K562 (cell line): Measurements from ENCODE around the gene TCTN3. TPM values are rescaled to one million over a fixed set of nuclear protein-coding genes. Genes with fewer than 3 reads are reported as not detected.

Experiments
- ADNP ChIP-seq: fragments of 200-800 bp; sonication (Bioruptor generic); IDR thresholded peaks from 2 replicates; pipeline ENCODE4 v1.6.1; 2016; ENCODE audit warnings: missing genetic modification characterization, missing compliant biosample characterization
- BRD4 ChIP-seq: fragments of 200-600 bp; sonication (generic); IDR thresholded peaks from 2 replicates; pipeline ENCODE4 v1.6.1; 2017; ENCODE audit warnings: inconsistent platforms
- CHAMP1 ChIP-seq: fragments of 450-650 bp; IDR thresholded peaks from 2 replicates; pipeline ENCODE4 v1.6.1; 2016; ENCODE audit warnings: mild to moderate bottlenecking
- CSDE1 ChIP-seq, 2 experiments: fragments of 450-650 bp; IDR thresholded peaks; 2 replicates each; pipeline ENCODE4 v1.6.1; 2016; ENCODE audit warnings: mild to moderate bottlenecking in 1 of 2
- DDX20 ChIP-seq: fragments of 450-650 bp; IDR thresholded peaks from 2 replicates; pipeline ENCODE4 v1.6.1; 2016; ENCODE audit warnings: missing genetic modification characterization, low read depth, mild to moderate bottlenecking, missing compliant biosample characterization, moderate library complexity
- EP300 ChIP-seq: IDR thresholded peaks from 2 replicates; pipeline ENCODE4 v1.6.1; 2012; ENCODE audit warnings: low read length, improper control_type of control experiment
- EZH2 ChIP-seq: IDR thresholded peaks from 2 replicates; pipeline ENCODE4 v1.6.1; 2012; ENCODE audit warnings: low read depth, mild to moderate bottlenecking, inconsistent platforms, low read length, borderline replicate concordance
- JUNB ChIP-seq: fragments of 450-650 bp; formaldehyde crosslinking; conservative IDR thresholded peaks from 2 replicates; pipeline ENCODE4 v1.4.0; 2020; ENCODE audit warnings: mild to moderate bottlenecking
- MBD2 ChIP-seq: sonication (generic); IDR thresholded peaks from 2 replicates; pipeline ENCODE4 v1.6.1; 2016; ENCODE audit warnings: low read depth, borderline replicate concordance
- MTA1 ChIP-seq: fragments of 450-650 bp; IDR thresholded peaks from 2 replicates; pipeline ENCODE4 v1.6.1; 2017; ENCODE audit warnings: borderline replicate concordance
- MTA2 ChIP-seq: fragments of 450-650 bp; IDR thresholded peaks from 2 replicates; pipeline ENCODE4 v1.6.1; 2016; ENCODE audit warnings: low read depth
- PBX2 ChIP-seq, 2 experiments: IDR thresholded peaks in 1 of 2; conservative IDR thresholded peaks in 1 of 2; 2 replicates each; pipeline ENCODE4 v1.6.1; 2016; ENCODE audit warnings: low read depth in 2 of 2, mild to moderate bottlenecking in 1 of 2, missing compliant biosample characterization in 1 of 2, missing genetic modification characterization in 1 of 2, moderate library complexity in 1 of 2
- SIX5 ChIP-seq, 2 experiments: IDR thresholded peaks; 2 replicates each; pipeline ENCODE4 v1.6.1; 2011; ENCODE audit warnings: low read length in 2 of 2, borderline replicate concordance in 1 of 2, low read depth in 1 of 2, mild to moderate bottlenecking in 1 of 2, moderate library complexity in 1 of 2; ENCODE audit not compliant: insufficient read depth in 1 of 2
- TCF15 ChIP-seq: fragments of 250-450 bp; sonication (Bioruptor Pico); IDR thresholded peaks from 2 replicates; pipeline ENCODE4 v1.8.0; 2022; ENCODE audit warnings: moderate library complexity, mild to moderate bottlenecking, inconsistent platforms
- ZBTB49 ChIP-seq: sonication (generic); formaldehyde crosslinking; IDR thresholded peaks from 2 replicates; pipeline ENCODE4 v1.8.0; 2022; ENCODE audit warnings: missing genetic modification reagents, mild to moderate bottlenecking, borderline replicate concordance
- ZNF224 ChIP-seq: sonication (generic); formaldehyde crosslinking; IDR thresholded peaks from 2 replicates; pipeline ENCODE4 v1.8.0; 2022; ENCODE audit warnings: mild to moderate bottlenecking, missing genetic modification reagents
- ZNF253 ChIP-seq: fragments of 250-450 bp; sonication (Bioruptor Pico); conservative IDR thresholded peaks from 2 replicates; pipeline ENCODE4 v1.6.1; 2021; ENCODE audit warnings: mild to moderate bottlenecking
- ZNF436 ChIP-seq: fragments of 250-450, 450-650 bp; sonication (Bioruptor Pico); formaldehyde crosslinking; IDR thresholded peaks from 2 replicates; pipeline ENCODE4 v1.7.0; 2020; ENCODE audit warnings: mild to moderate bottlenecking
- ZNF830 ChIP-seq: fragments of 250-450 bp; sonication (Bioruptor Pico); IDR thresholded peaks from 2 replicates; pipeline ENCODE4 v1.5.0; 2021; ENCODE audit warnings: mild to moderate bottlenecking
- ZSCAN29 ChIP-seq: fragments of 450-650 bp; IDR thresholded peaks from 2 replicates; pipeline ENCODE4 v1.6.1; 2017
- polyA plus RNA-seq, 8 experiments: library from polyadenylated mRNA; depleted of rRNA in 4 of 8; stranded (reverse) in 5 of 8; unstranded in 3 of 8; fragments of >200 nt; fragmentation: Nextera tagmentation in 2 of 8; fragmentation: Illumina TruSeq in 1 of 8; extraction: Ambion mirVana in 2 of 8; extraction: Trizol in 1 of 8; gene quantifications; 2 replicates each; pipeline versions ENCODE4 v1.2.1 to v1.2.3, GENCODE V29; 2011 to 2014; ENCODE audit warnings: inconsistent platforms in 1 of 8, missing spikeins in 1 of 8
- total RNA-seq, 7 experiments: library from RNA; depleted of rRNA in 6 of 7; stranded (reverse); fragments of >200 nt in 6 of 7; fragmentation: Illumina TruSeq in 2 of 7; extraction: Trizol in 2 of 7; gene quantifications; 2 replicates each; pipeline versions ENCODE4 v1.2.1 to v1.2.3, GENCODE V29; 2011 to 2021; ENCODE audit warnings: low replicate concordance in 1 of 7

The TCTN3 gene
- total and polyA plus RNA-seq, 9 of the 15 experiments (the other 6 are each of a cell fraction or from before 2014, with no cell fraction given): 10.4 to 25.8 (median 16.3) TPM

GRCh38 chr10:95693668-95694534 is at the start of gene TCTN3 (continued):
- TF ChIP-seq PBX2 (CRISPR knock-in tag; IDR thresholded peaks at IDR 0.05; ENCODE audit: low read depth): no peak
- TF ChIP-seq PBX2 (tag; conservative IDR thresholded peaks at IDR 0.05; ENCODE audit: low read depth): no peak
- no peak for TF ChIP-seq BRD4
- TF ChIP-seq EP300: no peak; the same call in 1 of the 2 replicates
- TF ChIP-seq CSDE1 (IDR thresholded peaks at IDR 0.05): peak in 1 of 2 experiments; percentile 95; a peak in 2 of 4 replicates
- TF ChIP-seq SIX5 (IDR thresholded peaks at IDR 0.05; ENCODE audit: borderline replicate concordance in 1 of 2, insufficient read depth in 1 of 2, low read depth in 1 of 2, low read length in 2 of 2): no peak
- no peak for TF ChIP-seq ZSCAN29
- TF ChIP-seq ZNF436: no peak
- no peak for TF ChIP-seq DDX20
- TF ChIP-seq CHAMP1: peak; percentile 57; the same call in 1 of the 2 replicates
- TF ChIP-seq ZNF224: no peak
- TF ChIP-seq ADNP (tag): no peak
- no peak for TF ChIP-seq MTA2
- TF ChIP-seq MBD2: peak; percentile 94; the same call in 1 of the 2 replicates
- no peak for TF ChIP-seq ZBTB49 (CRISPR knock-in tag)
- no peak for TF ChIP-seq EZH2
- TF ChIP-seq ZNF253 (CRISPR knock-in tag): no peak
- no peak for TF ChIP-seq JUNB (CRISPR knock-in tag)
- no peak for TF ChIP-seq TCF15
- TF ChIP-seq ZNF830: no peak
- TF ChIP-seq MTA1: peak; percentile 91
